Liver (tissue), 9 donors: Measurements from ENCODE around the gene PLA2G4A. TPM values are rescaled to one million over a fixed set of nuclear protein-coding genes. Genes with fewer than 3 reads are reported as not detected.

Experiments
- DNase-seq: peaks from one replicate; pipeline ENCODE4 v3.0.0-alpha.2; 2017; ENCODE audit warnings: low spot score
- H3K27ac ChIP-seq, 2 donors: one replicate each; pipeline ENCODE4 v1.7.0; 2013; ENCODE audit warnings: inconsistent platforms in 2 of 2, low read length in 2 of 2, control low read depth in 1 of 2, low read depth in 1 of 2, mild to moderate bottlenecking in 1 of 2
- H3K27me3 ChIP-seq, 4 donors: one replicate each; pipeline versions ENCODE4 v1.6.1 to v1.7.0; 2013; ENCODE audit warnings: low read length in 3 of 4, inconsistent platforms in 1 of 4, mild to moderate bottlenecking in 1 of 4, moderate library complexity in 1 of 4; ENCODE audit not compliant: control insufficient read depth in 4 of 4, insufficient read depth in 4 of 4
- H3K36me3 ChIP-seq, 4 donors: one replicate each; pipeline versions ENCODE4 v1.6.1 to v1.7.0; 2013; ENCODE audit warnings: low read length in 3 of 4, mild to moderate bottlenecking in 3 of 4, low read depth in 1 of 4, moderate library complexity in 1 of 4; ENCODE audit not compliant: control insufficient read depth in 4 of 4, insufficient read depth in 3 of 4
- H3K4me1 ChIP-seq, 4 donors: one replicate each; pipeline versions ENCODE4 v1.6.1 to v1.7.0; 2013; ENCODE audit warnings: low read length in 3 of 4, mild to moderate bottlenecking in 3 of 4, moderate library complexity in 1 of 4; ENCODE audit not compliant: control insufficient read depth in 4 of 4, insufficient read depth in 4 of 4
- H3K4me3 ChIP-seq, 3 donors: one replicate each; pipeline versions ENCODE4 v1.6.1 to v1.7.0; 2013; ENCODE audit warnings: low read length in 3 of 3, control low read depth in 1 of 3, low read depth in 1 of 3, mild to moderate bottlenecking in 1 of 3
- H3K9ac ChIP-seq, 2 donors: one replicate each; pipeline ENCODE4 v1.7.0; 2013; ENCODE audit warnings: low read length in 2 of 2, mild to moderate bottlenecking in 2 of 2, moderate library complexity in 2 of 2, control low read depth in 1 of 2, low read depth in 1 of 2
- H3K9me3 ChIP-seq, 4 donors: one replicate each; pipeline versions ENCODE4 v1.6.1 to v1.7.0; 2013; ENCODE audit warnings: low read length in 3 of 4; ENCODE audit not compliant: control insufficient read depth in 4 of 4
- FOXA1 ChIP-seq: IDR thresholded peaks from 2 replicates; pipeline ENCODE4 v1.6.1; 2016; ENCODE audit warnings: antibody characterized with exemption
- FOXA2 ChIP-seq: IDR thresholded peaks from 2 replicates; pipeline ENCODE4 v1.6.1; 2016; ENCODE audit warnings: antibody characterized with exemption
- GABPA ChIP-seq, 2 donors: IDR thresholded peaks in 1 of 2; conservative IDR thresholded peaks in 1 of 2; 2 replicates each; pipeline ENCODE4 v1.6.1; 2016; ENCODE audit warnings: antibody characterized with exemption in 2 of 2, mild to moderate bottlenecking in 1 of 2, moderate library complexity in 1 of 2
- HNF4A ChIP-seq, 2 donors: conservative IDR thresholded peaks; 2 replicates each; pipeline ENCODE4 v1.6.1; 2016; ENCODE audit warnings: antibody characterized with exemption in 2 of 2, mild to moderate bottlenecking in 2 of 2
- JUND ChIP-seq, 2 donors: IDR thresholded peaks; 2 replicates each; pipeline ENCODE4 v1.6.1; 2016; ENCODE audit warnings: antibody characterized with exemption in 2 of 2
- SP1 ChIP-seq: IDR thresholded peaks from 2 replicates; pipeline ENCODE4 v1.6.1; 2018; ENCODE audit warnings: antibody characterized with exemption, mild to moderate bottlenecking
- TAF1 ChIP-seq: conservative IDR thresholded peaks from 2 replicates; pipeline ENCODE4 v1.6.1; 2016; ENCODE audit warnings: antibody characterized with exemption, mild to moderate bottlenecking
- YY1 ChIP-seq: IDR thresholded peaks from 2 replicates; pipeline ENCODE4 v1.6.1; 2016; ENCODE audit warnings: antibody characterized with exemption, mild to moderate bottlenecking
- WGBS: extraction: QIAGEN DNeasy Blood & Tissue Kit; methylation state at CpG from one replicate; pipeline ENCODE4 v1.1.7; 2013; 5-methylcytosine and 5-hydroxymethylcytosine counted together
- polyA plus RNA-seq, 2 donors: library from polyadenylated mRNA; stranded (reverse) in 1 of 2; unstranded in 1 of 2; fragments of 200-250 nt in 1 of 2; fragments of >200 nt in 1 of 2; fragmentation: Nextera tagmentation in 1 of 2; extraction: Ambion mirVana in 1 of 2; gene quantifications; one replicate each; pipeline versions ENCODE4 v1.2.1 to v1.2.3, GENCODE V29; 2013 to 2015
- total RNA-seq, 2 donors: library from RNA; depleted of rRNA; stranded (reverse); fragments of >200 nt; gene quantifications; one replicate each; pipeline ENCODE4 v1.2.3, GENCODE V29; 2014
- TF ChIP-seq, protein P1 (sequence below): IDR thresholded peaks from 2 replicates; pipeline ENCODE4 v1.6.1; 2016; ENCODE audit warnings: antibody characterized with exemption, mild to moderate bottlenecking
- TF ChIP-seq, protein P2 (sequence below): IDR thresholded peaks from 2 replicates; pipeline ENCODE4 v1.6.1; 2016; ENCODE audit warnings: antibody characterized with exemption
- TF ChIP-seq, protein P3 (sequence below): IDR thresholded peaks from 2 replicates; pipeline ENCODE4 v1.6.1; 2016; ENCODE audit warnings: antibody characterized with exemption
- TF ChIP-seq, protein P4 (sequence below): IDR thresholded peaks from 2 replicates; pipeline ENCODE4 v1.6.1; 2016; ENCODE audit warnings: antibody characterized with exemption
- donor health status: healthy.
- donor health status: healthy.
- donor health status: healthy.
- donor health status: healthy.
- donor health status: healthy.

Gene PLA2G4A
- total and polyA plus RNA-seq, 4 donors, result 0.39 to 2.5 (median 1.1) TPM

- TF ChIP-seq, protein P1, sequence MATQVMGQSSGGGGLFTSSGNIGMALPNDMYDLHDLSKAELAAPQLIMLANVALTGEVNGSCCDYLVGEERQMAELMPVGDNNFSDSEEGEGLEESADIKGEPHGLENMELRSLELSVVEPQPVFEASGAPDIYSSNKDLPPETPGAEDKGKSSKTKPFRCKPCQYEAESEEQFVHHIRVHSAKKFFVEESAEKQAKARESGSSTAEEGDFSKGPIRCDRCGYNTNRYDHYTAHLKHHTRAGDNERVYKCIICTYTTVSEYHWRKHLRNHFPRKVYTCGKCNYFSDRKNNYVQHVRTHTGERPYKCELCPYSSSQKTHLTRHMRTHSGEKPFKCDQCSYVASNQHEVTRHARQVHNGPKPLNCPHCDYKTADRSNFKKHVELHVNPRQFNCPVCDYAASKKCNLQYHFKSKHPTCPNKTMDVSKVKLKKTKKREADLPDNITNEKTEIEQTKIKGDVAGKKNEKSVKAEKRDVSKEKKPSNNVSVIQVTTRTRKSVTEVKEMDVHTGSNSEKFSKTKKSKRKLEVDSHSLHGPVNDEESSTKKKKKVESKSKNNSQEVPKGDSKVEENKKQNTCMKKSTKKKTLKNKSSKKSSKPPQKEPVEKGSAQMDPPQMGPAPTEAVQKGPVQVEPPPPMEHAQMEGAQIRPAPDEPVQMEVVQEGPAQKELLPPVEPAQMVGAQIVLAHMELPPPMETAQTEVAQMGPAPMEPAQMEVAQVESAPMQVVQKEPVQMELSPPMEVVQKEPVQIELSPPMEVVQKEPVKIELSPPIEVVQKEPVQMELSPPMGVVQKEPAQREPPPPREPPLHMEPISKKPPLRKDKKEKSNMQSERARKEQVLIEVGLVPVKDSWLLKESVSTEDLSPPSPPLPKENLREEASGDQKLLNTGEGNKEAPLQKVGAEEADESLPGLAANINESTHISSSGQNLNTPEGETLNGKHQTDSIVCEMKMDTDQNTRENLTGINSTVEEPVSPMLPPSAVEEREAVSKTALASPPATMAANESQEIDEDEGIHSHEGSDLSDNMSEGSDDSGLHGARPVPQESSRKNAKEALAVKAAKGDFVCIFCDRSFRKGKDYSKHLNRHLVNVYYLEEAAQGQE, result no peak
- no peak for TF ChIP-seq HNF4A (conservative IDR thresholded peaks at IDR 0.05)
- TF ChIP-seq, protein P2, sequence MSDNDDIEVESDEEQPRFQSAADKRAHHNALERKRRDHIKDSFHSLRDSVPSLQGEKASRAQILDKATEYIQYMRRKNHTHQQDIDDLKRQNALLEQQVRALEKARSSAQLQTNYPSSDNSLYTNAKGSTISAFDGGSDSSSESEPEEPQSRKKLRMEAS, result no peak
- TF ChIP-seq YY1, result no peak
- TF ChIP-seq, protein P3, sequence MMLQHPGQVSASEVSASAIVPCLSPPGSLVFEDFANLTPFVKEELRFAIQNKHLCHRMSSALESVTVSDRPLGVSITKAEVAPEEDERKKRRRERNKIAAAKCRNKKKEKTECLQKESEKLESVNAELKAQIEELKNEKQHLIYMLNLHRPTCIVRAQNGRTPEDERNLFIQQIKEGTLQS, result no peak
- TF ChIP-seq FOXA1, result no peak
- no peak for TF ChIP-seq FOXA2
Observed at GRCh38 chr1:187034501-187034900, 205.8 kb downstream of the PLA2G4A start (continued).

GRCh38 chr1:187037973-187038553 is 209.3 kb downstream of the PLA2G4A start:
- TF ChIP-seq, protein P4, sequence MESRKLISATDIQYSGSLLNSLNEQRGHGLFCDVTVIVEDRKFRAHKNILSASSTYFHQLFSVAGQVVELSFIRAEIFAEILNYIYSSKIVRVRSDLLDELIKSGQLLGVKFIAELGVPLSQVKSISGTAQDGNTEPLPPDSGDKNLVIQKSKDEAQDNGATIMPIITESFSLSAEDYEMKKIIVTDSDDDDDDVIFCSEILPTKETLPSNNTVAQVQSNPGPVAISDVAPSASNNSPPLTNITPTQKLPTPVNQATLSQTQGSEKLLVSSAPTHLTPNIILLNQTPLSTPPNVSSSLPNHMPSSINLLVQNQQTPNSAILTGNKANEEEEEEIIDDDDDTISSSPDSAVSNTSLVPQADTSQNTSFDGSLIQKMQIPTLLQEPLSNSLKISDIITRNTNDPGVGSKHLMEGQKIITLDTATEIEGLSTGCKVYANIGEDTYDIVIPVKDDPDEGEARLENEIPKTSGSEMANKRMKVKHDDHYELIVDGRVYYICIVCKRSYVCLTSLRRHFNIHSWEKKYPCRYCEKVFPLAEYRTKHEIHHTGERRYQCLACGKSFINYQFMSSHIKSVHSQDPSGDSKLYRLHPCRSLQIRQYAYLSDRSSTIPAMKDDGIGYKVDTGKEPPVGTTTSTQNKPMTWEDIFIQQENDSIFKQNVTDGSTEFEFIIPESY, result no peak
- TF ChIP-seq GABPA (IDR thresholded peaks at IDR 0.05 in 1 of 2, conservative IDR thresholded peaks at IDR 0.05 in 1 of 2) (no peak), FOXA1 (no peak), TAF1 (no peak), YY1 (no peak), JUND (IDR thresholded peaks at IDR 0.05) (no peak), FOXA2 (no peak), HNF4A (conservative IDR thresholded peaks at IDR 0.05) (no peak), SP1 (no peak)
- TF ChIP-seq, protein P3, result no peak
- TF ChIP-seq, protein P2, result no peak
- TF ChIP-seq, protein P1, result no peak
- 41% methylated on average over 1 of the region's 1 CpG for WGBS
- peaks cover 0 to 9% (median 1%) of the 10 kb centered on the region in 4 donors for H3K4me1 ChIP-seq
- H3K27me3 ChIP-seq, result peaks cover 0 to 2% (median 0%) of the 10 kb centered on the region in 4 donors
- no peak overlapping the region for H3K4me3 ChIP-seq
- H3K36me3 ChIP-seq, result no peaks in the 10 kb centered on the region
- no peaks in the 10 kb centered on the region for H3K9me3 ChIP-seq
- H3K27ac ChIP-seq, result no peak overlapping the region
- no peak overlapping the region for H3K9ac ChIP-seq
- no peak for DNase-seq

Other genes starting within 250 kb of the PLA2G4A start
- gene PTGS2, start 148.5 kb upstream of the PLA2G4A start, total RNA-seq, result under 1 TPM; 0.33 TPM
- under 1 TPM; 0.11 to 0.25 TPM for gene PTGS2, start 148.5 kb upstream of the PLA2G4A start, polyA plus RNA-seq